Measurements from ENCODE around the gene CYP26A1.

DNA sequence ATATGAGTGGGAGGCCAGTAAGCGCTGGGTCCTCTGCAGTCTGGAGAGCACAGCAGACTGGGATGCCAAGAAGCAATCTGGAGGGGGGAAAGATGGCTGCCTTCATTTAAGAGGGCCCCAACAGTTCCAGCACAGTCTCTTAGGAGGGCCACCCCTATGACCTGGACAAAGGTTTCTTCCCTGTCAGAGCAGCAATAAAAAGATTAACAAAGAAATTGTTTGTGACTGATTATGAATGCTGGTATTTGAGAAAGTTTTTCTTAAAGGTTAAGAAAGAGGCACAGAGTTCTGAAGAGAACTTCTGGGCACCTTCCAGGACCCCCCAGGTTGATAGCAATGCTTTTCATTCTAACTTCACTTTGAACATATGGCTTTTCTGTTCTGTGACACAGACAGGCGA is 52.3 kb downstream of the CYP26A1 start:
- TF ChIP-seq, protein P1, sequence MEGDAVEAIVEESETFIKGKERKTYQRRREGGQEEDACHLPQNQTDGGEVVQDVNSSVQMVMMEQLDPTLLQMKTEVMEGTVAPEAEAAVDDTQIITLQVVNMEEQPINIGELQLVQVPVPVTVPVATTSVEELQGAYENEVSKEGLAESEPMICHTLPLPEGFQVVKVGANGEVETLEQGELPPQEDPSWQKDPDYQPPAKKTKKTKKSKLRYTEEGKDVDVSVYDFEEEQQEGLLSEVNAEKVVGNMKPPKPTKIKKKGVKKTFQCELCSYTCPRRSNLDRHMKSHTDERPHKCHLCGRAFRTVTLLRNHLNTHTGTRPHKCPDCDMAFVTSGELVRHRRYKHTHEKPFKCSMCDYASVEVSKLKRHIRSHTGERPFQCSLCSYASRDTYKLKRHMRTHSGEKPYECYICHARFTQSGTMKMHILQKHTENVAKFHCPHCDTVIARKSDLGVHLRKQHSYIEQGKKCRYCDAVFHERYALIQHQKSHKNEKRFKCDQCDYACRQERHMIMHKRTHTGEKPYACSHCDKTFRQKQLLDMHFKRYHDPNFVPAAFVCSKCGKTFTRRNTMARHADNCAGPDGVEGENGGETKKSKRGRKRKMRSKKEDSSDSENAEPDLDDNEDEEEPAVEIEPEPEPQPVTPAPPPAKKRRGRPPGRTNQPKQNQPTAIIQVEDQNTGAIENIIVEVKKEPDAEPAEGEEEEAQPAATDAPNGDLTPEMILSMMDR (IDR thresholded peaks at IDR 0.05): no peak
- no peak for TF ChIP-seq EP300 (IDR thresholded peaks at IDR 0.05)

Data from suprapubic skin (tissue), 3 donors.